Testis (tissue), 2 donors: Measurements from ENCODE around the gene MAML3.

Source experiments
- CTCF ChIP-seq, 3 experiments: fragments of 450-650 bp in 2 of 3; fragments of 200-600 bp in 1 of 3; sonication (generic) in 1 of 3; IDR thresholded peaks; one replicate each; pipeline ENCODE4 v1.5.1; 2016 to 2019; ENCODE audit warnings: antibody characterized with exemption in 3 of 3, mild to moderate bottlenecking in 2 of 3, moderate library complexity in 1 of 3
- POLR2A ChIP-seq: fragments of 450-650 bp; IDR thresholded peaks from one replicate; pipeline ENCODE4 v1.6.1; 2017; ENCODE audit warnings: antibody characterized with exemption, mild to moderate bottlenecking, moderate library complexity

GRCh38 chr4:139889264-139889663 is 264.7 kb downstream of the MAML3 start:
- TF ChIP-seq CTCF (IDR thresholded peaks at IDR 0.05) (no peak), POLR2A (no peak)
